Frontal cortex (tissue), 4 donors: ENCODE data around the gene HBS1L. TPM values are rescaled to one million over a fixed set of nuclear protein-coding genes. Genes with fewer than 3 reads are reported as not detected.

Source experiments
- DNase-seq, 2 donors: peaks; one replicate each; pipeline ENCODE4 v3.0.0; 2012; ENCODE audit warnings: low spot score in 2 of 2
- FAIRE-seq: peaks from 2 replicates; lab custom pipeline; 2012; peaks lifted over from hg19 to GRCh38; lab: Jason Lieb, UNC
- total RNA-seq: library from RNA; depleted of rRNA; stranded (reverse); fragments of >200 nt; gene quantifications from one replicate; pipeline ENCODE4 v1.2.3, GENCODE V29; 2014
- donor health status: control.
- donor health status: control.
- donor health status: control.

The HBS1L gene
- 116 TPM for total RNA-seq

DNA sequence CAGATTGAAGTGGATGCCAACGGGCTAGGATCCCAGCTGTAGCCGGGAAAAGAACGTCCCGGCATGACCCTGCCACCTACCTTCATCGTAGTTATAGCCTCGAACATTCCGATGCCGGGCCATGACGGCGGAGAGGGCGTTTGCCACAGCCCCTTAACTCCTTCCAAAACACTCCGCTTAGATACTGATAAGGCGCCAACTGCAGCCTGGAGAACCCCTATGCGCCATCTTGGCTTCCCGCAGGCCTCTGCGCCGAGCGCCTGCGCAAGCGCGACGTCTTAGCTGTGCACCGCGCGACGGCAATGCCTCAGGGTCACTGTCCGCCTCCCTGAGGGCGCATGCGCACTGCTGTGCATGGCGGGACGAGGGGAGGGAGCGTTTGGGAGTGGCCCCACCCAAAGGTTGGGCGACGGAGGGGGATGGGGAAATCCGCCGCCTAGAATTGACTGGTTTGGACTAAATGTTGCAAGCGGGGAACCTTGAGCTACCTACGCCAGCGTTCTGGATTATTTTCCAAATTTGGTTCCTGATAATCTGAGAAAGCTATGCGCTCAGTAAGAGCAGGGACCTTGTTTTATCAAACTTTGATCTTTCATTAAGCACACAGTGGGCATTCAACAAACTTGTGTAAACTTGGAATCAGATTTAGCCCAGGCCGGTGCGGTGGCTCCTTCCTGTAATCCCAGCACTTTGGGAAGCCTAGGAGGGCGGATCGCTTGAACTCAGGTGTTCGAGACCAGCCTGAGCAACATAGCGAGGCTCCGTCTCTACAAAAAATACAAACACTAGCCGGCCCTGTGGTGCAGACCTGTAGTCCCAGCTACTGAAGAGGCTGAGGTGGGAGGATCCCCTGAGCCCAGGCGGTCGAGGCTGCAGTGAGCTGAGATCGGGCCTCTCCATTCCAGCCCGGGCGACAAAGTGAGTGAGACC is at the start of gene HBS1L:
TSS of gene HBS1L (minus strand) at position 254 of the 930 bp plus-strand sequence. CDS start at position 123, 131 bp downstream.
- DNase-seq (peak; percentile 65 to 82), FAIRE-seq (no peak)

GRCh38 chr6:135104199-135104598 is 49.6 kb upstream of the HBS1L start:
- FAIRE-seq (no peak), DNase-seq (no peak)

DNA sequence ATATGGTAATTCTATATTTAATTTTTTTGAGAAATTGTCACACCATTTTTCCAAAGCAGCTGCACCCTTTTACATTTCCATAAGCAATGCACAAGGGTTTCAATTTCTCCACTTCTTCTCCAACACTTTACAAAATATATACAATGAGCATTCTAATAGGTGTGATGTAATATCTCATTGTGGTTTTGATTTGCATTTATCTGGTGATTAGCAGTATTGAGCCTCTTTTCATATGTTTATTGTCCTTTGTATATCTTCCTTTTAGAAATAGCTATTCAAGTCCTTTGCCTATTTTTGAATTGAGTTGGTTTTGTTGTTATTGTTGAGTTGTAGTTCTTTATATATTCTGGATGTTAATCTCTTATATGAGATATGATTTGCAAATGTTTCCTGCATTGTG is 47.6 kb upstream of the HBS1L start:
- DNase-seq = no peak
- no peak for FAIRE-seq

DNA sequence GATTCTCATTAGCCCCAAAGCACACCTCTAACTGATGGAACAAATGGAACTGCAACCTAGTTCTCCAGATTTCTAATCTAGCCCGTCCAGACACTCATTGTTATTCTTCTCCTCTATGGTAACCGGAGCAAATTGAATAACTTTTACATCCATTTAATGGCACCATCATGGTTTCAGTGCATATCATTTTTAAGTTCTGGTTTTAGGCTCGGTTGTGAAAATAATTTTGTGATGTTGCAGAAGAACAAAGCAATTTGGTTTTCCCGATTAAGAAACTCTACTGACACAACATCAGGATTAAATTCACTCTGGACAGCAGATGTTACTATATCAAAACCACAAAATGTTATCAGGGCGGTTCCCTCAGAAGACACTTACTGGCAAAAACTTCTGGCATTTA is 42.5 kb upstream of the HBS1L start:
- DNase-seq (no peak), FAIRE-seq (no peak)

DNA sequence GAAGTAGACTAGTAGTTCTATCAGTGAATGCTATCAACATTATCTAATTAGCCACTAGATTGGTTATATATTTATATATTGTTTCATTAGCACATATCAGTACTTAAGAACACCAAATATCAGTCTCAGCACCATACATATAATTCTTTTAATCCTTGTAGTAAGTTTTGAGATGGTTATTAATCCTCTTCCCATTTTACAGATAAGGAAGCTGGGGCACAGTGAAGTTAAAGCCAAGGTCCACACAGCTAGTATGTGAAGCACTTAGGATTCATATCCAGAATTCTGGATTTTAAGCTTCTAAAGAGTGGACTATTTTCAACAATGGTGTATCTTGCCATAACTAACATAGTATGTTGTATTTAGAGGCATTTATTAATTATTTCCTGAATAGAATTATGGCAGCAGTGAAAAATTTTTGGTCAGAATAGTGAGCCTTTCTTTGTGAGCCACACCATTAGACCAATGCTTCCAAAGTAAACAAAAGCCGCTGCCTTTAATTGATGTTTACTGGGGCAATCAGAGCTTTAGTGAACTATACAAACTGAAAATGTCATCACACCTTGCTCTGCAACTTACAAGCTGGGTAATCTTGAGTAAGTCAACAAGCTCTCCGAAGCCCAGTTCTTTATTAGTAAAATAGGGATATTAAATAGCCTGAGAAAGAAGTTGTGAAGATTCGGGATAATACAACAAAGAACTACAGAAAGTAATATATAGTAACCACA is 41.9 kb upstream of the HBS1L start:
- DNase-seq (no peak), FAIRE-seq (no peak)

- FAIRE-seq (no peak), DNase-seq (no peak)
These were observed 41.1 kb upstream of the HBS1L start for GRCh38 chr6:135095716-135096115.

DNA sequence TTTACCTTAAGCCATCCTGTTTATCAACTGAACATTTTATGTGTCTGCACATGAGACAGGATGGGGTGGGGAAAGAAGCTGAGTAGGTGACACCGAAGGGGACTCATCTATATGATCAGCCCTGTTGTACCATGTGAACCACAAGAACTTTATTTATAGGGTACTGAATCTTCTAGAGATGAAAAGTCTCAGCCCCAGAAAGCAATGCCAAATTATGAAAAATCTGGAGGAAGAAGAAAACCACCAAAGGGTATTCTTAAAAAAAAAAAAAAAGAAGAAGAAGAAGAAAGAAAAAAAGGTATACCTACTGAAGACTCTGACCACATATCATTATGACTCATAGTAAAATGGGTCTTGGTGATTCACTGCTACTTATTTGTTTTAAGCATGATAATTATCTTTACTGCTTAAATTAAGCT is 39.8 kb upstream of the HBS1L start:
- no peak for FAIRE-seq
- DNase-seq = no peak

GRCh38 chr6:135093578-135093977 is 39.0 kb upstream of the HBS1L start:
- no peak for FAIRE-seq
- DNase-seq = no peak

DNA sequence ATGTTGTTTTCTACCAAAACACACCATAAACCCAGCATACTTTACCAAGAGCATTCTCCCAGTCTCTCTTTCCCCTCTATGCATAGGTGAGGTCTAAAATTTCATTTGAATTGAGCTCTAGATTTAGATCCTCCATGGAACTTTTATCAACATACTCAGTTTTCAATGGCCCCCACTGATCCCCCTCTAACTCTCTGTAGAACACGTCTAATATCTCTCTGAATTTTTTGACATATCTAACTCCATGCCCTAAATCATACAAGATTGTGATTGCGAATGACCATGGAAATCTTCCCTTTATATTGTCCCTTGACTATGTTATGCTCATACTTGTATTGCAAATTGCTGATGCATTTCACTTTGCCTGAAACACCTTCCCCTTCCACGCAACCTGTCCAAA is 38.1 kb upstream of the HBS1L start:
- DNase-seq = no peak
- FAIRE-seq = no peak

- FAIRE-seq (no peak), DNase-seq (no peak)
These were observed 36.2 kb upstream of the HBS1L start for GRCh38 chr6:135090819-135091218.

GRCh38 chr6:135089901-135090300 is 35.3 kb upstream of the HBS1L start:
- DNase-seq = no peak
- no peak for FAIRE-seq

GRCh38 chr6:135088818-135089809 is 34.5 kb upstream of the HBS1L start:
- DNase-seq (no peak), FAIRE-seq (no peak)

DNA sequence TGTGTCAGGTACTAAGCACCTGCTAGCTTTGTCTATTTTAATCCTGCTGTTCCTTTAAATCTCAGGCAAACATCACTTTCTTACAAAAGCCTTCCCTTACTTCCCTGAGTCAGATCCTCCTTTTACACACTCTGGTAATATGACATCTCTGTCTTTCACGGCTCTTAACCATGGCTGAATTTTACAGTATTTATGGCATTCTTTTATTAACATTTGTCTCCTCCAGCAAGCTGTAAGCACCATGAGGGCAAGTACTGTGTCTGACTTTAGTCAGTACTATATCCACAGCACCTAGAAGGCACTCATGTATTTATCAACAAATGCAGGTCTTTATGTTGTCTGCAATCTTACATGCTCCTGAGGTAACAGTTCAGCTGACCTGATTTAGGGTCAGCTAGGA is 33.7 kb upstream of the HBS1L start:
- FAIRE-seq = no peak
- no peak for DNase-seq

DNA sequence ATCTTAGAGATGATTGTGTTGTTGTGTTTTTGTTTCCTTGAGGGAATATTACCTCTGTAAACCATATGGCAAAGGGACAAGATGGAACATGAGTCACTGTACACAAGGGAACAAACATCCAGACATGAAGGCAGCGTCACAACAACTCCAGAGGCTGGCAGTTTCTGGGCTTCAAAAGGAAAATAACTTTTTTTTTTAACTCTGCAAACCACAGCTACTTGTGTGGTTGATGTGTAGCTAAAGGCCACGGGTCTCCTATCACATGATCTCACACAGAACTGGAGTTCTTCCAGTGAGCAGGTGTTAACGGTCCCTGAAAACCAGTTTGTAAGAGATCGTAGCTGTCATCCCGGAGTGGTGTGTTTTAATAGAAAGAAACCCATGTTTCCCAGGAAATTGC is 33.2 kb upstream of the HBS1L start:
- FAIRE-seq (no peak), DNase-seq (no peak)

GRCh38 chr6:135087403-135087802 is 32.8 kb upstream of the HBS1L start:
- DNase-seq (no peak), FAIRE-seq (no peak)

DNA sequence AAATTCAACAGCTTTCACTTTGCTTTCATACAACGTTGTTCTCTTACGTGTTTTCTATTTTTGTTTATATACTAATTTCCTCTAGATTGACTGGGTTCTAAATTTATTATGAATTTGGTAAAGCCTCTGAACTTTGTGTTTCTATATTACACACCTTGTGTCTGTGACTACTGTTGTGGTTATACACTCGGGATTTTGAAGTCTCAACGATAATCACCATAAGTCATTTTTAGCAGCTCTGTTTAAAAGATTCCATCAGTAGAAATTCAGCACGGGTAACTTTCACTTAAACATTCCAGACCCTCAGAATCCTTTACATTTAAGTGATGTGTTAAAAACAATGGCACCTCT is 31.8 kb upstream of the HBS1L start:
- FAIRE-seq (no peak), DNase-seq (no peak)

- DNase-seq = no peak
- no peak for FAIRE-seq
These were observed 31.2 kb upstream of the HBS1L start for GRCh38 chr6:135085700-135086413.

DNA sequence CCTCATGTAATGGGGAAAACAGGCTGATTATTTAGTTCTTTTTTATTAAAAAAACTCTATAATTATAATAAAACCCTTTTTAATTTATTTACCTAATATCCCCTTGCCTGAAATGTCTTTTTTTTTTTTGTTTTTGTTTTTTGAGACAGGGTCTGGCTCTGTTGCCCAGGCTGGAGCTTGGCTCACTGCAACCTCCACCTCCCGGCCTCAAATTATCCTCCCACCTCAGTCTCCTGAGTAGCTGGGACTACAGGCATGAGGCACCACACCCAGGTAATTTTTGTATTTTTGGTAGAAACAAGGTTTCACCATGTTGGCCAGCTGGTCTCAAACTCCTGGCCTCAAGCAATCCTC is 30.3 kb upstream of the HBS1L start:
- DNase-seq (no peak), FAIRE-seq (no peak)
